GM18498 (cell line): Measurements from ENCODE around the gene UBR4.

Source experiments
- ATAC-seq: cut with Tn5 transposase; IDR thresholded peaks from one replicate; pipeline ENCODE4 v1.9.1; 2021; ENCODE audit warnings: mild to moderate bottlenecking, moderate library complexity; ENCODE audit not compliant: unreplicated experiment

The UBR4 gene

GRCh38 chr1:19149736-19150135, 60.3 kb downstream of the UBR4 start:
- no peak for ATAC-seq

- ATAC-seq: no peak
Measured at GRCh38 chr1:19140465-19140864, 69.6 kb downstream of the UBR4 start.

GRCh38 chr1:19139711-19140110, 70.4 kb downstream of the UBR4 start:
- no peak for ATAC-seq

GRCh38 chr1:19138958-19139581, 71.0 kb downstream of the UBR4 start:
- no peak for ATAC-seq

- no peak for ATAC-seq
Measured at GRCh38 chr1:19138331-19138730, 71.7 kb downstream of the UBR4 start.

GRCh38 chr1:19137158-19137557, 72.9 kb downstream of the UBR4 start:
- no peak for ATAC-seq

- ATAC-seq: no peak
Measured at GRCh38 chr1:19133360-19133759, 76.7 kb downstream of the UBR4 start.

- ATAC-seq: no peak
Measured at GRCh38 chr1:19130468-19130867, 79.6 kb downstream of the UBR4 start.

GRCh38 chr1:19128968-19129514, 81.0 kb downstream of the UBR4 start:
- no peak for ATAC-seq

GRCh38 chr1:19124273-19124672, 85.8 kb downstream of the UBR4 start:
- ATAC-seq: no peak

GRCh38 chr1:19123837-19124236, 86.2 kb downstream of the UBR4 start:
- no peak for ATAC-seq

GRCh38 chr1:19122668-19123067, 87.4 kb downstream of the UBR4 start:
- no peak for ATAC-seq

GRCh38 chr1:19121192-19121591, 88.9 kb downstream of the UBR4 start:
- no peak for ATAC-seq

GRCh38 chr1:19120070-19120469, 90.0 kb downstream of the UBR4 start:
- no peak for ATAC-seq

- no peak for ATAC-seq
Measured at GRCh38 chr1:19115082-19115808, 94.8 kb downstream of the UBR4 start.

- ATAC-seq: no peak
Measured at GRCh38 chr1:19113697-19114092, 96.4 kb downstream of the UBR4 start.

GRCh38 chr1:19112891-19113696, 97.0 kb downstream of the UBR4 start:
- no peak for ATAC-seq

- no peak for ATAC-seq
Measured at GRCh38 chr1:19110257-19110927, 99.7 kb downstream of the UBR4 start.

GRCh38 chr1:19109545-19109944, 100.5 kb downstream of the UBR4 start:
- no peak for ATAC-seq

GRCh38 chr1:19101244-19101643, 108.8 kb downstream of the UBR4 start:
- no peak for ATAC-seq

- no peak for ATAC-seq
Measured at GRCh38 chr1:19100028-19100427, 110.0 kb downstream of the UBR4 start.
